Activated T-helper 9 cell treated with anti-CD3 and anti-CD28 coated beads, Interleukin-2, amount 50 U/mL, for 16 hours (primary cell): ENCODE results near the gene KIR3DL2.
"Not testable (repeated sequence)": the region's sequence is repeated elsewhere in the genome, so short reads cannot be mapped to it uniquely, and the experiment has no call there.

Experiments used
- DNase-seq: peaks from one replicate; pipeline ENCODE4 v3.0.0-alpha.2; 2020; ENCODE audit warnings: low read depth

KIR3DL2 gene

DNA sequence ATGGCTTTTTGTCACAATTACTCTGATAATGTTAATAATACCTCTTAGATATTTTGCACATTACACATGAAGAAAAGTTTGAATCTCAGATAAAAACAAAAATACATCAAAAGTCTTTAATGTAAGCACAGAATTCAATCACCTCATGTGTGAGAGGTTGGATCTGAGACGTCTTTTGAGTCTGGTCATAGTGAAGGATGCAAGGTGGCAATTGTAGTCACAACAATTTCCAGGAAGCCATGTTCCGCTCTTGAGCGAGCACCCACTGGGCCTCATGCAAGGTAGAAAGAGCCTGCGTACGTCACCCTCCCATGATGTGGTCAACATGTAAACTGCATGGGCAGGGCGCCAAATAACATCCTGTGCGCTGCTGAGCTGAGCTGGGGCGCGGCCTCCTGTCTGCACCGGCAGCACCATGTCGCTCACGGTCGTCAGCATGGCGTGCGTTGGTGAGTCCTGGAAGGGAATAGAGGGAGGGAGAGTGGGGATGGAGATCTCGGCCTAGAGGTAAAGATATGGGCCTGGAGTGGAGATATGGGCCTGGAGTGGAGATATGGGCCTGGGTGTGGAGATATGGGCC is at the start of gene KIR3DL2:
Gene KIR3DL2 (plus strand): TSS at position 383 of the 580 bp plus-strand sequence. CDS start 33 bp downstream, at position 416.
- DNase-seq = not testable (repeated sequence)

DNA sequence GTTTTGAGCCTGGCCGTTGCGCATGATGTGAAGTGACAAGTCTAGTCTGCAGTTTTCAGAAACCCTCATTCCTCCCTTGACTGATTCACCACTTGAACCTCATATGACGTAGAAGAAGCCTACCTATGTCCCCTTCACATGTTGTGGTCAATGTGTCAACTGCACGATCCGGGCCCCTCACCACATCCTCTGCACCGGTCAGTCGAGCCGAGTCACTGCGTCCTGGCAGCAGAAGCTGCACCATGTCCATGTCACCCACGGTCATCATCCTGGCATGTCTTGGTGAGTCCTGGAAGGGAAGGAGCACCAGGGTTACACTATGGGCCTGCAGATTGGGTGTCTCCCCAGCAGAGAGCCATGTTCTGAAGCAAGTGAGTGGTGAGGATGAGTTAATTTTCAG is 46.8 kb upstream of the KIR3DL2 start, which contains the start of gene KIR2DL4:
Gene KIR2DL4 (plus strand): TSS at position 201 of the 400 bp plus-strand sequence. CDS start 42 bp downstream, at position 243.
- DNase-seq = no peak

DNA sequence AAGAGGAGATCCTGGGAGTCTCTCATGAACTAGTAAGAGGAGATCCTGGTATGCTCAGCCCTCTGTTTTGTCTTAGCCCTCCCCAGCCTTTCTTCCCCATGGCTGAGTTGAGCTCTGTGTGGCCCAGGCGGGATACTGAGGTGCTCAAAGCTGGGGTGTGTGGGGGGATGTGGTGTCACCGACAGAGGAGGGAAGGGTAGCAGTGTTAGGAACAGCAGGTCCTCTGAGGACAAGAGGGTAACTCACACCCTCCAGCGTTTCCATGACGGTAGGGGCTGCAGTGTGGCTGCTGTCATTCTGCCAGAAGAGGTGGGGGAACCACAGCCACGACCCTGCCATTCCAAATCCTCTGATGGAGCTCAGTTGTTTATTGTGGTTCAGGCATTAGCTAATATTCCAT is 46.1 kb upstream of the KIR3DL2 start:
- DNase-seq = no peak

DNA sequence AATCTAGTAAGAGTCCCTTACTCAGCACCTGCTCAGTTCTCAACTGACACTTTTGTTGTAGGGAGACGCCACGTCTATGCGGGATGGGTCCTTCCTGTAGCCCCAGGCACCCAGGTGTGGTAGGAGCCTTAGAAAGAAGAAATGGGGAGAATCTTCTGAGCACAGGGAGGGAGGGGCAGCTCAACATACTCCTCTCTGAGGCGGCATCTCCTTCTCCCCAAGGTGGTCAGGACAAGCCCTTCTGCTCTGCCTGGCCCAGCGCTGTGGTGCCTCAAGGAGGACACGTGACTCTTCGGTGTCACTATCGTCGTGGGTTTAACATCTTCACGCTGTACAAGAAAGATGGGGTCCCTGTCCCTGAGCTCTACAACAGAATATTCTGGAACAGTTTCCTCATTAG is 45.7 kb upstream of the KIR3DL2 start:
- no peak for DNase-seq

DNA sequence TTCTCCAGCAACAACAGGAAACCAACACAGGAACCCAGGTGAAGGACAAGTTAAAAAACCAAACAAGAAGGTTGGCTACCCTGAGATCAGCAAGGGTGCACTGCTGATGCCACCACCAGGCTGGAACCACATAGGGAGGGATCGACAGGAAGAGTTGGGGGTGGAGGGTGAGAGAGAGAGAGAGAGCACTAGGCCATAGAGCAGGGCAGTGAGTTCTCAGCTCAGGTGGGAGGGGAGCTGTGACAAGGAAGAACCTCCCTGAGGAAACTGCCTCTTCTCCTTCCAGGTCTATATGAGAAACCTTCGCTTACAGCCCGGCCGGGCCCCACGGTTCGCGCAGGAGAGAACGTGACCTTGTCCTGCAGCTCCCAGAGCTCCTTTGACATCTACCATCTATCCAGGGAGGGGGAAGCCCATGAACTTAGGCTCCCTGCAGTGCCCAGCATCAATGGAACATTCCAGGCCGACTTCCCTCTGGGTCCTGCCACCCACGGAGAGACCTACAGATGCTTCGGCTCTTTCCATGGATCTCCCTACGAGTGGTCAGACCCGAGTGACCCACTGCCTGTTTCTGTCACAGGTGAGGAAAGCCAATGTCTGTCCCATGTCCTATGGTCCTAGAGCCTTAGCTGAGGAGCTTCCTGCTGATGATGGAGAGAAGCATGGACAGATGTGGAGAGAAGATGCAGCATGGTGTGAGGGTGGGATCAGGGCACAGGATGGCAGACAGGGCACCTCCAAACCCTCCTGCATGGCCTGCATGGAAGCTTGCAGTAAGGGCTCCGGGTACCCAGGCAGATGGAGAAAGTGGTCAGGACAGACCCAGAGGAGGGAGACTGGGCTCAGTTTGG is 44.4 kb upstream of the KIR3DL2 start:
- no peak for DNase-seq

DNA sequence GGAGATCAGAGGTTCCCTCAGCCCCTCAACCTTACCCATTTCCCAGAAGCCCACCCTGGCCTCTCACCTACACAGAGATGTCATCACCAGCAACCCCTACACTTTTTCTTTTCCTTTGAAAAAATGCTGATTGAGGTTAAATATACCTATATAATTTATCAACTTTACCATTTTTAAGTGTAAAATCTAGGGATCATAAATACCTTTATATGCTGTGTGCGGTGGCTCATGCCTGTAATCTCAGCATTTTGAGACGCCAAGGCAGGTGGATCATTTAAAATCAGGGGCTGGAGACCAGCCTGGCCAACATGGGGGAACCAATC is 43.8 kb upstream of the KIR3DL2 start:
- DNase-seq = no peak

DNA sequence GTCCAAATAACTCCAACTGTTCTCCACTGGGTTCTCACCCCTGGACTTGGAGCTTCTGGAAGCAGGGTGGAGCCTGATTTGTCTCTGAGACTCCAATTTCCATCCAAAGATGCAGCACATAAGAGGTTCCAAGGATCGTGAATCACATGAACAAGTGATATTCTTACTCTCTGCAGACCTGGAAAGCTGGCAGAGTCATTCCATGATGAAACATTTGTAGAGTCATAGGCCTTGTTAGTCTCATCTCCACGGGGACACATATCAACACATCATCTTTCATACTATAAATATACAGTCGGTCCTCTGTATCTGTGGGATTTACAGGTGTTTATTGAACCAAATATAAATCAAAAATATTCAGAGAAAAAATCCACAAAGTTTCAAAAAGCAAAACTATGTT is 35.7 kb upstream of the KIR3DL2 start:
- DNase-seq = not testable (repeated sequence)

DNA sequence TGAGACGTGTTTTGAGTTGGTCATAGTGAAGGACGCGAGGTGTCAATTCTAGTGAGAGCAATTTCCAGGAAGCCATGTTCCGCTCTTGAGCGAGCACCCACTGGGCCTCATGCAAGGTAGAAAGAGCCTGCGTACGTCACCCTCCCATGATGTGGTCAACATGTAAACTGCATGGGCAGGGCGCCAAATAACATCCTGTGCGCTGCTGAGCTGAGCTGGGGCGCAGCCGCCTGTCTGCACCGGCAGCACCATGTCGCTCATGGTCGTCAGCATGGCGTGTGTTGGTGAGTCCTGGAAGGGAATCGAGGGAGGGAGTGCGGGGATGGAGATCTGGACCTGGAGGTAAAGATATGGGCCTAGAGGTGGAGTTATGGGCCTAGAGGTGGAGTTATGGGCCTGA is 34.0 kb upstream of the KIR3DL2 start, which contains the start of gene KIR3DL1:
Gene KIR3DL1 (plus strand): TSS at position 218 of the 400 bp plus-strand sequence.
- DNase-seq = not testable (repeated sequence)

DNA sequence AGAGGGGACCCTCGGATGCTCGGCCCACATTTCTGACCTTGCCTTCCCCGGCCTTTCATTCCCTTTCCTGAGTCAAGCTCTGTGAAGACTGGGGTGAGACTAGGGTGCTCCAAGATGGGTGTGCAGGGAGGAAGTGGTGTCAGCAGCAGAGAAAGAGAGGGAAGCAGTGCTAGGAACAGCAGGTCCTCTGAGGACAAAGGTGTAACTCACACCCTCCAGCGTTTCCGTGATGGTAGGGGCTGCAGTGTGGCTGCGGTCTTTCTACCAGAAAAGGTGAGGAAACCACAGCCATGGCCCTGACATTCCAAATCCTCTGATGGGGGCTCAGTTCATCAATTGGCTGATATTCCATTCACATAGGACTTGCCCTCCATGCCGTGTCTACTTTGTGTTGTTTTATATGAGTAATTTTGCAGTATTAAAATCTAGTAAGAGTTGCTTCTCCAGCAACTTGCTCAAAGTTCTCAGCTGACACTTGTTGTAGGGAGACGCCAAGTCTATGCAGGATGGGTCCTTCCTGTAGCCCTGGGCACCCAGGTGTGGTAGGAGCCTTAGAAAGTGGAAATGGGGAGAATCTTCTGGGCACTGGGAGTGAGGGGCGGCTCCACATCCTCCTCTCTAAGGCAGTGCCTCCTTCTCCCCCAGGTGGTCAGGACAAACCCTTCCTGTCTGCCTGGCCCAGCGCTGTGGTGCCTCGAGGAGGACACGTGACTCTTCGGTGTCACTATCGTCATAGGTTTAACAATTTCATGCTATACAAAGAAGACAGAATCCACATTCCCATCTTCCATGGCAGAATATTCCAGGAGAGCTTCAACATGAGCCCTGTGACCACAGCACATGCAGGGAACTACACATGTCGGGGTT is 32.3 kb upstream of the KIR3DL2 start:
- DNase-seq = no peak

DNA sequence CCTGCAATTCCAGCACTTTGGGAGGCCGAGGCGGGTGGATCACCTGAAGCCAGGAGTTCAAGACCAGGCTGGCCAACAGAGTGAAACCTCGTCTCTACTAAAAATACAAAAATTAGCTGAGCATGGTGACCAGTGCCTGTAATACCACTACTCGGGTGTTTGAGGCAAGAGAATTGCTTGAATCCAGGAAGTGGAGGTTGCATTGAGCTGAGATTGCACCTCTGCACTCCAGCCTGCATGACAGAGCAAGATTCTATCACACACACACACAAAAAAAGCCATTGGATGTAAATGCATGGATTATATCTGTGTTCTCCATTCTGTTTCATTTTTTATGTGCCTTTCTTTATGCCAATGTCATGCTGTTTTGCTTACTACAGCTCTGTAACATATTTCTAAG is 25.8 kb upstream of the KIR3DL2 start:
- DNase-seq = not testable (repeated sequence)

DNA sequence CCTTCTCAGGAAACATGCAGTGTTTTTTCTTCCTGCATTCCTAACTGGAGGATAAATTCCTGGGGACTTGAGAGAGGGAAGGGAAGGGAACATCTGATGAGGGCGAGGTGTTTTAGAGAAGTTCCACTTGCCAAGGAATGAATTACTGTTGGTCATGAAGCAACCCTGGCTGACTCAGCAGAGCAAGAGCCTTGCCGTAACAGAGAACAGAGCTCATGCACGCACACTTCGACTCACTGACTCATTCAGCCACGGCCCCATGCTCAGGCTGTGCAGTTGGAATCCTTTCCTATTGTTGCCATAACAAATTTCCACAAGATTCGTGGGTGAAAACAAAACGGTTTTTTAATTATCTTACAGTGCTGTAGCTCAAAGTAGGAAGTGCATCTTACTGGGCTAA is 24.9 kb upstream of the KIR3DL2 start:
- not testable (repeated sequence) for DNase-seq

DNA sequence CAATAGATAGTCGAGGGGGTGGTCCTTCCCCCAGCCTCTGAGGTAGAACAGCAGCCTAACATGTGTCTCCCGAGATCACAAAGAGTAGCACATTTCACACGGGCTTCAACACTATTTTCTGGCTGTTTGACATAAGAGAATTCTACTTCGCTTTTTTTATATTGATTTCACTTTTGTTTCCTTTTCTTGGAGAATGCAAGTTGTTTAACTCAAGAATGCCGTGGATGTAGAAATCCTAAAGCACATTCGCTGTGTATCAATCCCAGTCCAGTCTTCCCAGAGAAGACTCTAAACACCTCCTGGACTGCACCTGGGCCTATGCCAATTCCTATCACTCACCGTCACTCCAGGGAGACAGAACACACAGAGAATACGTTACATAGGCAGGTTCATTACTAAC is 22.2 kb upstream of the KIR3DL2 start:
- DNase-seq = not testable (repeated sequence)

DNA sequence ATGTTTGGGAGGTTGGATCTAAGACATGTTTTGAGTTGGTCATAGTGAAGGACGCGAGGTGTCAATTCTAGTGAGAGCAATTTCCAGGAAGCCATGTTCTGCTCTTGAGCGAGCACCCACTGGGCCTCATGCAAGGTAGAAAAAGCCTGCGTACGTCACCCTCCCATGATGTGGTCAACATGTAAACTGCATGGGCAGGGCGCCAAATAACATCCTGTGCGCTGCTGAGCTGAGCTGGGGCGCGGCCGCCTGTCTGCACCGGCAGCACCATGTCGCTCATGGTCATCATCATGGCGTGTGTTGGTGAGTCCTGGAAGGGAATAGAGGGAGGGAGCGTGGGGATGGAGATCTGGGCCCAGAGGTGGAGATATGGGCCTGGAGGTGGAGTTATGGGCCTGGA is 17.7 kb upstream of the KIR3DL2 start, which contains the start of gene KIR2DS4:
Gene KIR2DS4 (plus strand): TSS at position 181 of the 400 bp plus-strand sequence.
- not testable (repeated sequence) for DNase-seq

DNA sequence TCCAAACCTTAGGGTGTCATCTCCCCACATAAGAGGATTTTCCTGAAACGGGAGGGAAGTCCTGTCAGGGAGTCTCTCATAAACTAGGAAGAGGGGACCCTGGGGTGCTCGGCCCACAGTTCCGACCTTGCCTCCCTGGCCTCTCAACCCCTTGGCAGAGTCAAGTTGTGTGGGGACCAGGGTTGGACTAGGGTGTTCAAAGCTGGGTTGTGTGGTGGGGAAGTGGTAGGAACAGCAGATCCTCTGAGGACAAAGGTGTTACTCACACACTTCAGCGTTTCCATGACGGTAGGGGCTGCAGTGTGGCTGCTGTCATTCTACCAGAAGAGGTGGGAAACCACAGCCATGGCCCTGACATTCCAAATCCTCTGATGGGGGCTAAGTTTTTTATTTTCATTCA is 15.1 kb upstream of the KIR3DL2 start:
- not testable (repeated sequence) for DNase-seq

DNA sequence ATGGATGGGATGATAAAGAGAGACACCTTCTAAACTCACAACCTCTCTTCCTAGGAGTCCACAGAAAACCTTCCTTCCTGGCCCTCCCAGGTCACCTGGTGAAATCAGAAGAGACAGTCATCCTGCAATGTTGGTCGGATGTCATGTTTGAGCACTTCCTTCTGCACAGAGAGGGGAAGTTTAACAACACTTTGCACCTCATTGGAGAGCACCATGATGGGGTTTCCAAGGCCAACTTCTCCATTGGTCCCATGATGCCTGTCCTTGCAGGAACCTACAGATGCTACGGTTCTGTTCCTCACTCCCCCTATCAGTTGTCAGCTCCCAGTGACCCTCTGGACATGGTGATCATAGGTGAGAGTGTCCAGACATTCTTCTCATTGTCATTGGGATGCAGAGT is 12.7 kb upstream of the KIR3DL2 start:
- DNase-seq = not testable (repeated sequence)

DNA sequence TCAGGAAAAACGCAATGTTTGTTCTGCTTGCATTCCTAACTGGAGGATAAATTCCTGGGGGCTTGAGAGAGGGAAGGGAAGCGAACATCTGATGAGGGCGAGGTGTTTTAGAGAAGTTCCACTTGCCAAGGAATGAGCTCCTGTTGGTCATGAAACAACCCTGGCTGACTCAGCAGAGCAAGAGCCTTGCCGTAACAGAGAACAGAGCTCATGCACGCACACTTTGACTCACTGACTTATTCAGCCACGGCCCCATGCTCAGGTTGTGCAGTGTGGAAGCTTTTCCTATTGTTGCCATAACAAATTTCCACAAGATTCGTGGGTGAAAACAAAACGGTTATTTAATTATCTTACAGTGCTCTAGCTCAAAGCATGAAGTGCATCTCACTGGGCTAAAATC is 7.1 kb upstream of the KIR3DL2 start:
- not testable (repeated sequence) for DNase-seq

DNA sequence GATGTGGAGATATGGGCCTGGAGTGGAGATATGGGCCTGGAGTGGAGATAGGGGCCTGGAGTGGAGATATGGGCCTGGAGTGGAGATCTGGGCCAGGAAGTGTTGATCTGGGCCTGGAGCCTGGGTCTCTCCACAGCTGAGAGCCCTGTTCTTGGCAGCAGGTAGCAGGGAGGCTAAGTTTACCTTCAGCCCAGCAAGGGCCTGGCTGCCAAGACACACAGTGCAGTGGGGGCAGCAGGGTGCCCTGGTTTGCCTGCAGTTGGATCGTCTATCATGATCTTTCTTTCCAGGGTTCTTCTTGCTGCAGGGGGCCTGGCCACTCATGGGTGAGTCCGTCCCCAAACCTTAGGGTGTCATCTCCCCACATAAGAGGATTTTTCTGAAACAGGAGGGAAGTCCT is 687 bp downstream of the KIR3DL2 start:
- no peak for DNase-seq

DNA sequence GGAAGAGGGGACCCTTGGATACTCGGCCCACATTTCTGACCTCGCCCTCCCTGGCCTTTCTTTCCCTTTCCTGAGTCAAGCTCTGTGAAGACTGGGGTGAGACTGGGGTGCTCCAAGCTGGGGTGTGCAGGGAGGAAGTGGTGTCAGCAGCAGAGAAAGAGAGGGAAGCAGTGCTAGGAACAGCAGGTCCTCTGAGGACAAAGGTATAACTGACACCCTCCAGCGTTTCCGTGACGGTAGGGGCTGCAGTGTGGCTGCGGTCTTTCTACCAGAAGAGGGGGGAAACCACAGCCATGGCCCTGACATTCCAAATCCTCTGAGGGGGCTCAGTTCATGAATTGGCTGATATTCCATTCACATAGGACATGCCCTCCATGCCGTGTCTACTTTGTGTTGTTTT is 1.1 kb downstream of the KIR3DL2 start:
- DNase-seq = no peak

DNA sequence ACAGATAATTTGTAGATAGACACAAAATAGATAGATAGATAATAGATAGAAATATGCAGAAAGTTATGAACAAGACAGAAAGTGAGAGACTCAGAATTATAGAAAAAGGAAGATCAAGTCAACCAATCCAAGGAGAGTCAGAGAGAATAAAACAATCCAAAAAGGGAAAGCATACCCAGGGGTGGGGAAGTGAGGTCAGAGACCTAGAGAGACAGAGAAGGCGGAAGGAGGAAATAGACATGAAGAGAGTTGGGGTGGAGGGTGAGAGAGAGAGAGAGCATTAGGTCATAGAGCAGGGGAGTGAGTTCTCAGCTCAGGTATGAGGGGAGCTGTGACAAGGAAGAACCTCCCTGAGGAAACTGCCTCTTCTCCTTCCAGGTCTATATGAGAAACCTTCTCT is 5.0 kb downstream of the KIR3DL2 start:
- DNase-seq = not testable (repeated sequence)

DNA sequence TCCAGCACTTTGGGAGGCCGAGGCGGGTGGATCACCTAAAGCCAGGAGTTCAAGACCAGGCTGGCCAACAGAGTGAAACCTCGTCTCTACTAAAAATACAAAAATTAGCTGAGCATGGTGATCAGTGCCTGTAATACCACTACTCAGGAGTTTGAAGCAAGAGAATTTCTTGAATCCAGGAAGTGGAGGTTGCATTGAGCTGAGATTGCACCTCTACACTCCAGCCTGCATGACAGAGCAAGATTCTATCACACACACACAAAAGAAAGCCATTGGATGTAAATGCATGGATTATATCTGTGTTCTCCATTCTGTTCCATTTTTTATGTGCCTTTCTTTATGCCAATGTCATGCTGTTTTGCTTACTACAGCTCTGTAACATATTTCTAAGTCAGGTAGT is 8.2 kb downstream of the KIR3DL2 start:
- DNase-seq = not testable (repeated sequence)

DNA sequence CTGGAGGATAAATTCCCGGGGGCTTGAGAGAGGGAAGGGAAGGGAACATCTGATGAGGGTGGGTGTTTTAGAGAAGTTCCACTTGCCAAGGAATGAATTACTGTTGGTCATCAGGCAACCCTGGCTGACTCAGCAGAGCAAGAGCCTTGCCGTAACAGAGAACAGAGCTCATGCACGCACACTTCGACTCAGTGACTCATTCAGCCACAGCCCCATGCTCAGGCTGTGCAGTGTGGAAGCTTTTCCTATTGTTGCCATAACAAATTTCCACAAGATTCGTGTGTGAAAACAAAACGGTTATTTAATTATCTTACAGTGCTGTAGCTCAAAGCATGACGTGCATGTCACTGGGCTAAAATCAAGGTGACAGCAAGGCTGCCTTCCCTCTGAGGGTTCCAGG is 9.2 kb downstream of the KIR3DL2 start:
- DNase-seq = not testable (repeated sequence)

DNA sequence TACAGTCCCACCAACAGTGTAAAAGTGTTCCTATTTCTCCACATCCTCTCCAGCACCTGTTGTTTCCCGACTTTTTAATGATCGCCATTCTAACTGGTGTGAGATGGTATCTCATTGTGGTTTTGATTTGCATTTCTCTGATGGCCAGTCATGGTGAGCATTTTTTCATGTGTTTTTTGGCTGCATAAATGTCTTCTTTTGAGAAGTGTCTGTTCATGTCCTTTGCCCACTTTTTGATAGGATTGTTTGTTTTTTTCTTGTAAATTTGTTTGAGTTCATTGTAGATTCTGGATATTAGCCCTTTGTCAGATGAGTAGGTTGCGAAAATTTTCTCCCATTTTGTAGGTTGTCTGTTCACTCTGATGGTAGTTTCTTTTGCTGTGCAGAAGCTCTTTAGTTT is 13.2 kb downstream of the KIR3DL2 start:
- DNase-seq = not testable (repeated sequence)
